ENCODE results near the gene MSH5. TPM values are rescaled to one million over a fixed set of nuclear protein-coding genes. Genes with fewer than 3 reads are reported as not detected.
A peak's percentile ranks its signal among the peaks of the same experiment; 100 is the strongest.

MSH5 gene
- total and polyA plus RNA-seq, 9 of the 15 experiments (the other 6 are each of a cell fraction or from before 2014, with no cell fraction given) = 12.5 to 104 (median 46.6) TPM

- no peak for TF ChIP-seq ZBTB12 (CRISPR knock-in tag; IDR thresholded peaks at IDR 0.05)
- TF ChIP-seq SFPQ (IDR thresholded peaks at IDR 0.05; ENCODE audit: low read depth, low read length) = no peak
- 0 out of 2 replicates have a peak, but pooled peaks have one; percentile 5 for TF ChIP-seq RBFOX2 (IDR thresholded peaks at IDR 0.05; ENCODE audit: low read depth, low read length)
- TF ChIP-seq ATF6 (CRISPR knock-in tag; IDR thresholded peaks at IDR 0.05) = no peak
- TF ChIP-seq HMBOX1 (IDR thresholded peaks at IDR 0.05) = peak; percentile 79
- no peak for TF ChIP-seq ZNF197 (CRISPR knock-in tag; IDR thresholded peaks at IDR 0.05; ENCODE audit: low read depth)
- no peak for TF ChIP-seq ZNF311 (CRISPR knock-in tag; IDR thresholded peaks at IDR 0.05)
- TF ChIP-seq FOSL1 (tag; conservative IDR thresholded peaks at IDR 0.05) = peak; percentile 84
- TF ChIP-seq E2F6 (IDR thresholded peaks at IDR 0.05; ENCODE audit: borderline replicate concordance in 1 of 2, extremely low read depth in 1 of 2, insufficient read depth in 1 of 2, insufficient read length in 1 of 2, low read depth in 1 of 2, low read length in 1 of 2, poor library complexity in 1 of 2, severe bottlenecking in 1 of 2) = peak in 1 of 2 experiments; percentile 21
- TF ChIP-seq MCM2 (IDR thresholded peaks at IDR 0.05; ENCODE audit: low read depth) = no peak
- no peak for TF ChIP-seq ZNF24 (IDR thresholded peaks at IDR 0.05)
- peak; percentile 48 to 62; a peak in 3 of 4 replicates for TF ChIP-seq NRF1 (conservative IDR thresholded peaks at IDR 0.05 in 1 of 2, IDR thresholded peaks at IDR 0.05 in 1 of 2)
- no peak for TF ChIP-seq BRD9 (IDR thresholded peaks at IDR 0.05; ENCODE audit: low read depth, partially characterized antibody)
- no peak for TF ChIP-seq SMARCC2 (IDR thresholded peaks at IDR 0.05; ENCODE audit: low read depth)
- no peak for TF ChIP-seq SP1 (CRISPR knock-in tag; IDR thresholded peaks at IDR 0.05)
- no peak for TF ChIP-seq ZNF239 (CRISPR knock-in tag; IDR thresholded peaks at IDR 0.05)
- no peak for TF ChIP-seq HNRNPL (IDR thresholded peaks at IDR 0.05; ENCODE audit: low read depth, low read length)
- no peak for TF ChIP-seq BCOR (IDR thresholded peaks at IDR 0.05)
- TF ChIP-seq ZNF143 (CRISPR knock-in tag; IDR thresholded peaks at IDR 0.05) = no peak
- peak; percentile 43; the same call in 1 of the 2 replicates for TF ChIP-seq DPF2 (IDR thresholded peaks at IDR 0.05)
- no peak for TF ChIP-seq FOS (IDR thresholded peaks at IDR 0.05; ENCODE audit: extremely low read depth, insufficient read length)
- TF ChIP-seq ZSCAN32 (CRISPR knock-in tag; IDR thresholded peaks at IDR 0.05) = no peak
- no peak for TF ChIP-seq RNF2 (IDR thresholded peaks at IDR 0.05)
These were observed 10.7 kb downstream of the MSH5 start (continued) for GRCh38 chr6:31750411-31751022.
